HepG2 (cell line): ENCODE data around the gene TBC1D5. TPM values are rescaled to one million over a fixed set of nuclear protein-coding genes. Genes with fewer than 3 reads are reported as not detected.

Experiments used
- ATAC-seq: fragments of 200-7000 bp; cut with Tn5 transposase; 3 replicates; pipeline ENCODE4 v1.9.1; 2020; ENCODE audit warnings: mild to moderate bottlenecking, moderate library complexity
- BruUV-seq: library from RNA; stranded (reverse); fragments of 400-500 nt; replicated peaks from 2 replicates; lab custom pipeline; 2021; lab: Mats Ljungman, UMichigan
- CTCF ChIA-PET: fragments of 300-600 bp; formaldehyde crosslinking; extraction: SDS; loops from one replicate; lab custom pipeline; 2021; ENCODE audit warnings: low total read pairs, inconsistent platforms, low intra/inter-chr PET ratio; lab: Yijun Ruan, JAX
- POLR2A ChIA-PET: fragments of 350-600 bp; sonication (Branson Sonifier 250); formaldehyde crosslinking; loops from one replicate; lab custom pipeline; 2020; ENCODE audit warnings: antibody characterized with exemption, inconsistent platforms; lab: Yijun Ruan, JAX
- DNase-seq: peaks from one replicate; pipeline ENCODE4 v3.0.0-alpha.2; 2015; ENCODE audit warnings: low spot score
- FAIRE-seq: peaks from 3 replicates; lab custom pipeline; 2011; peaks lifted over from hg19 to GRCh38; lab: Jason Lieb, UNC
- H2AFZ ChIP-seq: one replicate; pipeline ENCODE4 v1.6.1; 2011; ENCODE audit warnings: low read length, inconsistent platforms
- H3K27ac ChIP-seq: fragments of 300-600 bp; 3 replicates; pipeline ENCODE4 v1.8.0; 2011; ENCODE audit warnings: mixed run types, mild to moderate bottlenecking, mixed read lengths, low read length, inconsistent platforms; ENCODE audit not compliant: insufficient read depth; ENCODE audit errors: extremely low read length
- H3K27me3 ChIP-seq, 2 experiments: fragments of 200-600 bp in 1 of 2; 2 replicates in 1 of 2; 3 replicates in 1 of 2; pipeline versions ENCODE4 v1.6.0 to v1.8.0; 2011; ENCODE audit warnings: low read length in 2 of 2, mild to moderate bottlenecking in 2 of 2, moderate library complexity in 2 of 2, inconsistent platforms in 1 of 2; ENCODE audit not compliant: insufficient read depth in 2 of 2, control insufficient read depth in 1 of 2
- H3K36me3 ChIP-seq, 2 experiments: fragments of 200-600 bp in 1 of 2; replicated peaks in 1 of 2; 2 replicates in 1 of 2; 3 replicates in 1 of 2; pipeline versions ENCODE4 v1.5.1 to v1.8.0; 2011; ENCODE audit warnings: low read length in 2 of 2, inconsistent platforms in 1 of 2; ENCODE audit not compliant: insufficient read depth in 2 of 2, control insufficient read depth in 1 of 2
- H3K4me1 ChIP-seq: 2 replicates; pipeline ENCODE4 v1.5.1; 2012; ENCODE audit warnings: low read length, inconsistent platforms; ENCODE audit not compliant: insufficient read depth
- H3K4me2 ChIP-seq: 2 replicates; pipeline ENCODE4 v1.6.0; 2011; ENCODE audit warnings: low read depth, low read length, inconsistent platforms
- H3K4me3 ChIP-seq, 3 experiments: fragments of 200-600 bp in 1 of 3; sonication (generic), shearing (Covaris generic) in 1 of 3; replicated peaks in 1 of 3; 2 replicates each; pipeline ENCODE4 v1.5.1; 2011 to 2016; ENCODE audit warnings: low read length in 3 of 3, inconsistent platforms in 2 of 3, low read depth in 2 of 3, mild to moderate bottlenecking in 2 of 3, control low read depth in 1 of 3, mixed read lengths in 1 of 3; ENCODE audit not compliant: insufficient read depth in 1 of 3
- H3K79me2 ChIP-seq: one replicate; pipeline ENCODE4 v1.6.1; 2011; ENCODE audit warnings: low read length, inconsistent platforms; ENCODE audit not compliant: insufficient read depth
- H3K9ac ChIP-seq: 2 replicates; pipeline ENCODE4 v1.6.0; 2011; ENCODE audit warnings: mild to moderate bottlenecking, low read depth, low read length, inconsistent platforms; ENCODE audit not compliant: insufficient read depth
- H3K9me3 ChIP-seq: 2 replicates; pipeline ENCODE4 v1.5.1; 2012; ENCODE audit warnings: mild to moderate bottlenecking, low read length
- H4K20me1 ChIP-seq: 2 replicates; pipeline ENCODE4 v1.6.0; 2011; ENCODE audit warnings: inconsistent platforms, mild to moderate bottlenecking, low read length, moderate library complexity; ENCODE audit not compliant: insufficient read depth
- E2F1 ChIP-seq: sonication (generic); formaldehyde crosslinking; IDR thresholded peaks from 2 replicates; pipeline ENCODE4 v1.5.0; 2020; ENCODE audit warnings: missing genetic modification reagents
- GPN1 ChIP-seq: sonication (generic); formaldehyde crosslinking; IDR thresholded peaks from 2 replicates; pipeline ENCODE4 v1.5.1; 2020; ENCODE audit warnings: missing genetic modification reagents, borderline replicate concordance
- MYNN ChIP-seq: sonication (generic); formaldehyde crosslinking; IDR thresholded peaks from 2 replicates; pipeline ENCODE4 v1.4.0; 2020; ENCODE audit warnings: mild to moderate bottlenecking, low read depth, missing genetic modification reagents
- NFRKB ChIP-seq: fragments of 450-650 bp; IDR thresholded peaks from 2 replicates; pipeline ENCODE4 v1.6.1; 2017
- NR2C2 ChIP-seq: sonication (generic); formaldehyde crosslinking; IDR thresholded peaks from 2 replicates; pipeline ENCODE4 v1.4.0; 2020; ENCODE audit warnings: missing genetic modification reagents, mild to moderate bottlenecking, moderate library complexity, borderline replicate concordance
- PAF1 ChIP-seq: IDR thresholded peaks from 2 replicates; pipeline ENCODE4 v1.6.1; 2016; ENCODE audit warnings: missing genetic modification reagents, missing compliant biosample characterization
- PREB ChIP-seq: sonication (generic); formaldehyde crosslinking; IDR thresholded peaks from 2 replicates; pipeline ENCODE4 v1.4.0; 2020; ENCODE audit warnings: missing genetic modification reagents
- ZKSCAN1 ChIP-seq: fragments of 150-350 bp; IDR thresholded peaks from 2 replicates; pipeline ENCODE4 v1.6.1; 2014; ENCODE audit warnings: low read length
- ZNF136 ChIP-seq: sonication (generic); formaldehyde crosslinking; IDR thresholded peaks from 2 replicates; pipeline ENCODE4 v1.8.1; 2022; ENCODE audit warnings: low read depth, mild to moderate bottlenecking, moderate library complexity, missing genetic modification reagents
- ZNF17 ChIP-seq: sonication (generic); formaldehyde crosslinking; IDR thresholded peaks from 2 replicates; pipeline ENCODE4 v1.5.0; 2020; ENCODE audit warnings: mild to moderate bottlenecking, missing genetic modification reagents
- ZNF367 ChIP-seq: sonication (generic); formaldehyde crosslinking; IDR thresholded peaks from 2 replicates; pipeline ENCODE4 v1.4.0; 2020; ENCODE audit warnings: missing genetic modification reagents, borderline replicate concordance
- ZNF720 ChIP-seq: sonication (generic); formaldehyde crosslinking; IDR thresholded peaks from 2 replicates; pipeline ENCODE4 v1.4.0; 2020; ENCODE audit warnings: missing genetic modification reagents
- ZNF773 ChIP-seq: sonication (generic); formaldehyde crosslinking; IDR thresholded peaks from 2 replicates; pipeline ENCODE4 v1.4.0; 2020; ENCODE audit warnings: missing genetic modification reagents, borderline replicate concordance
- WGBS: methylation state at CpG from one replicate; pipeline ENCODE4 v1.1.6; 2017; ENCODE audit warnings: low lambda C conversion rate; 5-methylcytosine and 5-hydroxymethylcytosine counted together
- in situ Hi-C: cut with HindIII; loops from 2 replicates; pipeline ENCODE4 v1.10.0; 2017; ENCODE audit warnings: low pct_unique_long_range_greater_than_20kb; ENCODE audit not compliant: extremely low pct_ligation_motif_present
- intact Hi-C: fragments of 100-400 bp; cut with micrococcal nuclease; formaldehyde crosslinking; loops from one replicate; pipeline ENCODE4 v1.10.0; 2022; ENCODE audit not compliant: unreplicated experiment
- polyA plus RNA-seq, 8 experiments: library from polyadenylated mRNA; depleted of rRNA in 3 of 8; stranded (reverse) in 7 of 8; unstranded in 1 of 8; fragments of >200 nt; fragmentation: Illumina TruSeq in 4 of 8; extraction: Trizol in 4 of 8; gene quantifications; 2 replicates each; pipeline versions ENCODE4 v1.2.1 to v1.2.3, GENCODE V29; 2011 to 2016; ENCODE audit warnings: low read depth in 4 of 8, missing spikeins in 1 of 8, mixed read lengths in 1 of 8; ENCODE audit not compliant: insufficient read depth in 1 of 8
- total RNA-seq, 5 experiments: library from RNA; depleted of rRNA; stranded (reverse); fragments of >200 nt; fragmentation: Illumina TruSeq; extraction: Trizol; gene quantifications; 2 replicates each; pipeline ENCODE4 v1.2.3, GENCODE V29; 2016; ENCODE audit warnings: low read depth in 1 of 5

Gene TBC1D5
- total and polyA plus RNA-seq, 2 of the 13 experiments (the other 11 are each of a cell fraction or from before 2014, with no cell fraction given) = 19.2 to 33.3 TPM

- no peaks in the 10 kb centered on the region for H3K27me3 ChIP-seq
- 88% methylated on average over 5 of the region's 5 CpGs for WGBS
- no peaks in the 10 kb centered on the region for H3K79me2 ChIP-seq
- POLR2A ChIA-PET = no interaction called here
- no peaks in the 10 kb centered on the region; a peak in 3 of 5 replicates for H3K36me3 ChIP-seq
- no peak for DNase-seq
- no peak overlapping the region for H2AFZ ChIP-seq
- H3K4me2 ChIP-seq = no peak overlapping the region
- no peak for TF ChIP-seq ZNF367 (CRISPR knock-in tag)
- no peak for TF ChIP-seq NR2C2 (CRISPR knock-in tag)
- TF ChIP-seq MYNN (CRISPR knock-in tag) = no peak
- TF ChIP-seq GPN1 (CRISPR knock-in tag) = no peak
- no peak for TF ChIP-seq PREB
- TF ChIP-seq ZNF136 (CRISPR knock-in tag) = no peak
- no peak for TF ChIP-seq ZNF17 (CRISPR knock-in tag)
- TF ChIP-seq, all 625 proteins: peak for 0
- no peak overlapping the region for H3K27ac ChIP-seq
- no peaks in the 10 kb centered on the region for H3K9me3 ChIP-seq
- in situ Hi-C loops (no loop called here), intact Hi-C loops (no loop called here)
- BruUV-seq = no TSS peak
- H4K20me1 ChIP-seq = no peaks in the 10 kb centered on the region
- no peak overlapping the region for H3K4me3 ChIP-seq
- H3K9ac ChIP-seq = no peak overlapping the region
- no peak for FAIRE-seq
- no peaks in the 10 kb centered on the region for H3K4me1 ChIP-seq
- CTCF ChIA-PET = no interaction called here
- ATAC-seq = no peak
Observed at GRCh38 chr3:17287006-17287689, 455.3 kb downstream of the TBC1D5 start.

GRCh38 chr3:17278006-17278405, 464.4 kb downstream of the TBC1D5 start:
- no peak overlapping the region for H3K27ac ChIP-seq
- in situ Hi-C loops (no loop called here), intact Hi-C loops (no loop called here)
- ATAC-seq (no peak), FAIRE-seq (no peak), DNase-seq (no peak)
- H3K9me3 ChIP-seq = no peaks in the 10 kb centered on the region
- H3K36me3 ChIP-seq = no peaks in the 10 kb centered on the region
- H2AFZ ChIP-seq = no peak overlapping the region
- H3K4me2 ChIP-seq = no peak overlapping the region
- TF ChIP-seq ZNF773 (CRISPR knock-in tag) (no peak), E2F1 (CRISPR knock-in tag) (no peak), ZNF720 (CRISPR knock-in tag) (no peak), PAF1 (CRISPR knock-in tag) (no peak), ZKSCAN1 (no peak), NFRKB (no peak)
- no peaks in the 10 kb centered on the region for H3K27me3 ChIP-seq
- no peaks in the 10 kb centered on the region for H3K4me1 ChIP-seq
- 97% methylated on average over 2 of the region's 2 CpGs for WGBS
- H4K20me1 ChIP-seq = no peaks in the 10 kb centered on the region
- H3K79me2 ChIP-seq = no peaks in the 10 kb centered on the region
- BruUV-seq = no TSS peak
- no peak overlapping the region for H3K4me3 ChIP-seq
- no peak overlapping the region for H3K9ac ChIP-seq
- CTCF ChIA-PET = no interaction called here
- POLR2A ChIA-PET = no interaction called here
